HG03457 (cell line): ENCODE results near the gene FOXA2.

ENCODE experiments used
- ATAC-seq: cut with Tn5 transposase; IDR thresholded peaks from one replicate; pipeline ENCODE4 v1.9.1; 2021; ENCODE audit warnings: moderate number of reproducible peaks; ENCODE audit not compliant: unreplicated experiment

The FOXA2 gene

GRCh38 chr20:22542427-22542826 is 41.9 kb downstream of the FOXA2 start:
- no peak for ATAC-seq

- no peak for ATAC-seq
Measured at GRCh38 chr20:22540832-22541231, 43.5 kb downstream of the FOXA2 start.

GRCh38 chr20:22536956-22537756 is 47.2 kb downstream of the FOXA2 start:
- no peak for ATAC-seq

GRCh38 chr20:22536141-22536828 is 48.1 kb downstream of the FOXA2 start:
- no peak for ATAC-seq

GRCh38 chr20:22535483-22535882 is 48.9 kb downstream of the FOXA2 start:
- no peak for ATAC-seq

- ATAC-seq: no peak
Measured at GRCh38 chr20:22533823-22534751, 50.3 kb downstream of the FOXA2 start.

DNA sequence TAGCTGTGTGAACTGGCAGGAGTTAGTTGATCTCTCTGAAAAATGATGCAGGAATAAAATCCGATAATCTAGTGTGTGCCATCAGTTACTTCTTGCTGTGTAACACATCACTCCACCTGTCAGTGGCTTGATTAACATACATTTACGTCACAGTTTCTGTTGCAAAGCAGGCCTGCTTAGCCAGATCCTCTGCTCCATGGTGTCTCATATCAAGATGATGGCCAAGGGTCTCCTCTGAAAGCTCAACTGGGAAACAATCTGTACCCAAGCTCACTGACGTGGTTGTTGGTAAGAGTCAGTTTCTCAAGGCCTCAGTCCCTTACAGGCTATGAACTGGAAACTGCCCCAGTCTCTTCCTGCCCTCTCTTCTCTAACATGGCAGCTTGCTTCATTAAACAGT is 51.8 kb downstream of the FOXA2 start:
- no peak for ATAC-seq

- no peak for ATAC-seq
Measured at GRCh38 chr20:22531756-22532155, 52.6 kb downstream of the FOXA2 start.

- no peak for ATAC-seq
Measured at GRCh38 chr20:22531056-22531615, 53.2 kb downstream of the FOXA2 start.
